HTR-8/SVneo (cell line): ENCODE data around the gene SMTNL2.
"Not testable (repeated sequence)": the region's sequence is repeated elsewhere in the genome, so short reads cannot be mapped to it uniquely, and the experiment has no call there.

Source experiments
- DNase-seq: peaks from one replicate; pipeline ENCODE4 v3.0.0; 2011; ENCODE audit warnings: low spot score, mixed read lengths; ENCODE audit not compliant: insufficient read length
- FAIRE-seq: peaks from 2 replicates; lab custom pipeline; 2011; peaks lifted over from hg19 to GRCh38; lab: Jason Lieb, UNC

The SMTNL2 gene

GRCh38 chr17:4624451-4624911 lies 40.2 kb downstream of the SMTNL2 start:
- DNase-seq, FAIRE-seq: not testable (repeated sequence)

- no peak for FAIRE-seq
- no peak for DNase-seq
These were observed 40.9 kb downstream of the SMTNL2 start for GRCh38 chr17:4625181-4625617.

- DNase-seq (no peak), FAIRE-seq (no peak)
These were observed 42.5 kb downstream of the SMTNL2 start for GRCh38 chr17:4626734-4627256.

- no peak for FAIRE-seq
- no peak for DNase-seq
These were observed 47.1 kb downstream of the SMTNL2 start for GRCh38 chr17:4631431-4631830.

GRCh38 chr17:4631836-4632580 lies 47.7 kb downstream of the SMTNL2 start:
- FAIRE-seq = peak; percentile 36
- DNase-seq = no peak

- DNase-seq (no peak), FAIRE-seq (no peak)
These were observed 48.2 kb downstream of the SMTNL2 start for GRCh38 chr17:4632581-4632920.

GRCh38 chr17:4633643-4634042 lies 49.3 kb downstream of the SMTNL2 start:
- no peak for DNase-seq
- FAIRE-seq = no peak

GRCh38 chr17:4634976-4635375 lies 50.6 kb downstream of the SMTNL2 start:
- DNase-seq (no peak), FAIRE-seq (no peak)

- no peak for DNase-seq
These were observed 51.6 kb downstream of the SMTNL2 start for GRCh38 chr17:4635823-4636375.

GRCh38 chr17:4636474-4637100 lies 52.3 kb downstream of the SMTNL2 start:
- DNase-seq = no peak
- no peak for FAIRE-seq

More at GRCh38 chr17:4635823-4636375, 51.6 kb downstream of the SMTNL2 start:
- no peak for FAIRE-seq

GRCh38 chr17:4638766-4639165 lies 54.4 kb downstream of the SMTNL2 start:
- not testable (repeated sequence) for DNase-seq, FAIRE-seq

GRCh38 chr17:4639301-4640059 lies 55.2 kb downstream of the SMTNL2 start:
- peak; percentile 81 for FAIRE-seq
- peak; percentile 39 for DNase-seq

GRCh38 chr17:4640569-4641188 lies 56.4 kb downstream of the SMTNL2 start:
- DNase-seq = not testable (repeated sequence)
- FAIRE-seq = peak; percentile 55

- no peak for FAIRE-seq
- no peak for DNase-seq
These were observed 57.2 kb downstream of the SMTNL2 start, which contains the start of gene ALOX15 for GRCh38 chr17:4641297-4642195. ALOX15 (minus strand) TSS chr17:4641678; CDS start chr17:4641651, 27 bp downstream.

- no peak for DNase-seq
- no peak for FAIRE-seq
These were observed 58.0 kb downstream of the SMTNL2 start for GRCh38 chr17:4642286-4642685.

- FAIRE-seq (no peak), DNase-seq (no peak)
These were observed 59.3 kb downstream of the SMTNL2 start for GRCh38 chr17:4643676-4644075.

GRCh38 chr17:4645642-4646041 lies 61.3 kb downstream of the SMTNL2 start:
- DNase-seq = no peak
- FAIRE-seq = no peak

GRCh38 chr17:4648741-4649140 lies 64.4 kb downstream of the SMTNL2 start:
- no peak for DNase-seq
- FAIRE-seq = no peak

GRCh38 chr17:4652997-4653396 lies 68.7 kb downstream of the SMTNL2 start:
- FAIRE-seq = no peak
- no peak for DNase-seq
